NCI-H2029 (cell line): ENCODE data around the gene NPEPL1.
"Not testable (repeated sequence)": the region's sequence is repeated elsewhere in the genome, so short reads cannot be mapped to it uniquely, and the experiment has no call there.

Source experiments
- DNase-seq: peaks from one replicate; lab custom pipeline; 2025; lab: John Stamatoyannopoulos, UW

Gene NPEPL1

GRCh38 chr20:58742668-58743566 is 50.3 kb downstream of the NPEPL1 start:
- DNase-seq, result no peak

GRCh38 chr20:58743929-58744534 is 51.4 kb downstream of the NPEPL1 start:
- no peak for DNase-seq

- no peak for DNase-seq
These were observed 52.2 kb downstream of the NPEPL1 start for GRCh38 chr20:58744836-58745235.

- DNase-seq, result no peak
These were observed 52.8 kb downstream of the NPEPL1 start for GRCh38 chr20:58745391-58745790.

- DNase-seq, result no peak
These were observed 54.0 kb downstream of the NPEPL1 start for GRCh38 chr20:58746620-58747019.

GRCh38 chr20:58747211-58747610 is 54.6 kb downstream of the NPEPL1 start:
- no peak for DNase-seq

GRCh38 chr20:58748618-58749017 is 56.0 kb downstream of the NPEPL1 start:
- DNase-seq, result no peak

GRCh38 chr20:58749098-58749769 is 56.6 kb downstream of the NPEPL1 start:
- no peak for DNase-seq

- DNase-seq, result no peak
These were observed 57.4 kb downstream of the NPEPL1 start for GRCh38 chr20:58749979-58750378.

- DNase-seq, result not testable (repeated sequence)
These were observed 58.1 kb downstream of the NPEPL1 start for GRCh38 chr20:58750706-58751105.

- no peak for DNase-seq
These were observed 59.4 kb downstream of the NPEPL1 start for GRCh38 chr20:58751979-58752378.

GRCh38 chr20:58752565-58752964 is 60.0 kb downstream of the NPEPL1 start:
- DNase-seq, result no peak

GRCh38 chr20:58753267-58753921 is 60.8 kb downstream of the NPEPL1 start:
- no peak for DNase-seq

GRCh38 chr20:58753922-58754551 is 61.4 kb downstream of the NPEPL1 start:
- DNase-seq, result no peak

- DNase-seq, result no peak
These were observed 62.0 kb downstream of the NPEPL1 start for GRCh38 chr20:58754584-58754983.

- DNase-seq, result no peak
These were observed 62.6 kb downstream of the NPEPL1 start for GRCh38 chr20:58755062-58755697.

GRCh38 chr20:58755766-58756449 is 63.3 kb downstream of the NPEPL1 start:
- no peak for DNase-seq

- no peak for DNase-seq
These were observed 63.8 kb downstream of the NPEPL1 start for GRCh38 chr20:58756450-58756775.

- not testable (repeated sequence) for DNase-seq
These were observed 65.0 kb downstream of the NPEPL1 start for GRCh38 chr20:58757647-58758046.

- DNase-seq, result no peak
These were observed 67.3 kb downstream of the NPEPL1 start for GRCh38 chr20:58759947-58760346.

- no peak for DNase-seq
These were observed 68.3 kb downstream of the NPEPL1 start for GRCh38 chr20:58760856-58761255.
